GM18499 (cell line): ENCODE measurements around the gene COL6A1.
"Not testable (repeated sequence)": the region's sequence is repeated elsewhere in the genome, so short reads cannot be mapped to it uniquely, and the experiment has no call there.

Experiments
- ATAC-seq: cut with Tn5 transposase; IDR thresholded peaks from one replicate; pipeline ENCODE4 v1.9.1; 2021; ENCODE audit warnings: moderate number of reproducible peaks; ENCODE audit not compliant: insufficient read depth, unreplicated experiment

COL6A1 gene

DNA sequence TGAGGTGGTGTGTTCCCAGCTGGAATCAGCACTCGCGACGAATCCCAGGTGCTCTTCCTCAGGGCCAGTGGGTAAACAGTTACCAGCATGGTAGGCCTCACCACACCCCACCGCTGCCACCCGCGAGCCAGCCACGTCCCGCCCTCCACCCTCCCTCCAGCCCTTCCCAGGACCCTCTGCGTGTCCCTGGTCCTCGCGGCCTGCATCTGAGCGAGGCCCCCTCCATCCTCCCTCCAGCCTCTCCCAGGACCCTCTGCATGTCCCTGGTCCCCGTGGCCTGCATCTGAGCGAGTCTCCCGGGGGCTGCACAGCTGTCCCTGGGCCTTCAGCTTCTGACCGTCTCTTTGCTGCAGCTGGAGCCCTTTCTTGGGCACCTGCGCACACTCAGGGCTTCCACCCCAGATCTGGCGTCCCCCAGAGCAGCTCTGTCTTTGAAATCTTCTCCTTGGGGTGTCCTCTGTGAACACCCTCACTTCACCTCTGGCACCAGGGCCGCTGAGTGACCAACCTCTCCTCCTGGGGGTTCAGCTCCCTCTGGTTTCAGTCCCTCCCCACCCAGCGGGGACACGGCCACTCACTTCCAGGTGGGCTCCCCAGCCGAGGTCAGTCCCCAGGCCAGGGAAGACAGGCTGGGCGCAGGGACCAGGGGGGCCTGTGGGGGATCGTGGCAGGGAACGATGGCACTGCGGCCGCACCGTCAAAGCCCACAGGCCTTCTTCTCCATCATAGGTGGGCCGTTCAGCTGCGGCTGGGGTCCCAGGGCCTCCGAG, 58.5 kb downstream of the COL6A1 start:
- ATAC-seq, result no peak

DNA sequence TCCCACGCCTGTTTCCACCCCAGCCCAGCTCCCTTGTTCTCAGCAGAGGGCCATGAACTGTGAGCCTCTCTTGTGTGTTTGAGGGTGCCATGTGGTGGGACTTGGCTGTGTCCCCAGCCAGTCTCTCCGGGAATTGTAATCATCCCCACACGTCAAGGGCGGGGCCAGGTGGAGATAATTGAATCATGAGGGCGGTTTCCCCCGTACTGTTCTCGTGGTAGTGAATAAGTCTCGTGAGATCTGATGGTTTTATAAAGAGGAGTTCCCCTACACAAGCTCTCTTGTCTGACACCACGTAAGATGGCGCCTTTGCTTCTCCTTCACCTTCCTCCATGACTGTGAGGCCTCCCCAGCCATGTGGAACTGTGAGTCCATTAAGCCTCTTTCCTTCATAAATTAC, 59.1 kb downstream of the COL6A1 start:
- ATAC-seq, result no peak

DNA sequence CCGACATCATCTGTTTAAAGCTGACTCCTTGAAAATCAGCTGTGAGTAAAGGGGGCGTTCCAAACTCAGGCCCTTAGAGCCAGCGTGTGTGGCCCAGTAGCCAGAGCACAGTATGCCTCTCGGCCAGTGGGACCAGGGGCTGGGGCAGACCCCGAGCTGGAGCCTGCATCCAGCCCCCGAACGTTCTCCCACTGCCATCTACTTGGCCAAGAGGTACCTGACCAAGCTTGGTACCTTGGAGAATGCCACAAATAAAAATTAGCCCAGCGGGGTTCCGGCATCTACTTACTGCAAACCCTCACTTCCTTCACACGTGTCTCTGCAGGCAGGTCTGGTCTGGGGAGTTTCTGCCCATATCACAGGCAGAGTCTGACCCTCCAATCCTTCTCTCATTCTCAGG, 59.6 kb downstream of the COL6A1 start:
- no peak for ATAC-seq

DNA sequence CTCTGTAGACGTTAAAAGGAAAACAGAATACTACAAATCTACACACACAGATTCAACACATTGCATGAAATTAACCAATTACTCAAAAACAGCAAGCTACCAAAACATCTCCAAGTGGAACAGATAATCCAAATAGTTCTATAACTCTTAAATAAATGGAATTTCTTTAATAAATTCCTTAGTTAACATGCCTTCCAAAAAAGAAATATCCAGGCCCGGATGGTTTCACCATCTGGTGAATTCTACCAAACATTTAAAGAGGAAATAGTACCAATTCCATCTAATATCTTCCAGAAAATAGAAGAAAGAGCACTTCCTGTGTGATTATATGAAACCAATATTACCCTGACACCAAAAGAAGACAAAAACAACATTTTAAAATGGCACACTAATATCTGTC, 63.6 kb downstream of the COL6A1 start:
- no peak for ATAC-seq

DNA sequence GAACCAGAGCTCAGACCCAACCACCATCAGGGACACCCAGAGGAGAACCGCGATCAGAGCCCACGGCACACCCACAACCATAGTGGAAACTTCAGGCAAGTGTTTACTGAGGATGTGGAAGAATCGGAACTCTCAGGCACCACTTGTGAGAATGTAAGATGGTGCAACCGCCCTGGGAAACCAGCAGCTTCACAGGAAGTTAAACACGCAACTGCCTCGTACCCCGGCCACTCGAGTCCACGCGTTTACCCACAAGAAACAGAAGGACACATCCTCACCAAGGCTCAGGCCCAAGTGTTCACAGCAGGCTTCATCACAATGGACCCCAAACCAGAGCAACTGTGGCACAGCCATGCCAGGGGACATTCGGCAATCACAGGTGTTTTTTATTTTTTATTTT, 64.9 kb downstream of the COL6A1 start:
- no peak for ATAC-seq

DNA sequence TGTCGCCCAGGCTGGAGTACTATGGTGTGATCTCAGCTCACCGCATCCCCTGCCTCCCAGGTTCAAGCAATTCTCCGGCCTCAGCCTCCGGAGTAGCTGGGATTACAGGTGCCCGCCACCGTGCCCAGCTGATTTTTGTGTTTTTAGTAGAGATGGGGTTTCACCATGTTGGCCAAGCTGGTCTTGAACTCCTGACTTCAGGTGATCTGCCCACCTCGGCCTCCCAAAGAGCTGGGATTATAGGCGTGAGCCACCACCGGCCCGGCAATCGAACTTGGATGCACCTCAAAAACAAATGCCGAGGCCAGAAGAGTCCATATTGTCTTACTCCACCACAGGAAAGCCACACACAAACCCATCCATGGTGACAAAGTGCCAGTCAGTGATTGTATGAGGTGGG, 65.3 kb downstream of the COL6A1 start:
- ATAC-seq, result not testable (repeated sequence)

DNA sequence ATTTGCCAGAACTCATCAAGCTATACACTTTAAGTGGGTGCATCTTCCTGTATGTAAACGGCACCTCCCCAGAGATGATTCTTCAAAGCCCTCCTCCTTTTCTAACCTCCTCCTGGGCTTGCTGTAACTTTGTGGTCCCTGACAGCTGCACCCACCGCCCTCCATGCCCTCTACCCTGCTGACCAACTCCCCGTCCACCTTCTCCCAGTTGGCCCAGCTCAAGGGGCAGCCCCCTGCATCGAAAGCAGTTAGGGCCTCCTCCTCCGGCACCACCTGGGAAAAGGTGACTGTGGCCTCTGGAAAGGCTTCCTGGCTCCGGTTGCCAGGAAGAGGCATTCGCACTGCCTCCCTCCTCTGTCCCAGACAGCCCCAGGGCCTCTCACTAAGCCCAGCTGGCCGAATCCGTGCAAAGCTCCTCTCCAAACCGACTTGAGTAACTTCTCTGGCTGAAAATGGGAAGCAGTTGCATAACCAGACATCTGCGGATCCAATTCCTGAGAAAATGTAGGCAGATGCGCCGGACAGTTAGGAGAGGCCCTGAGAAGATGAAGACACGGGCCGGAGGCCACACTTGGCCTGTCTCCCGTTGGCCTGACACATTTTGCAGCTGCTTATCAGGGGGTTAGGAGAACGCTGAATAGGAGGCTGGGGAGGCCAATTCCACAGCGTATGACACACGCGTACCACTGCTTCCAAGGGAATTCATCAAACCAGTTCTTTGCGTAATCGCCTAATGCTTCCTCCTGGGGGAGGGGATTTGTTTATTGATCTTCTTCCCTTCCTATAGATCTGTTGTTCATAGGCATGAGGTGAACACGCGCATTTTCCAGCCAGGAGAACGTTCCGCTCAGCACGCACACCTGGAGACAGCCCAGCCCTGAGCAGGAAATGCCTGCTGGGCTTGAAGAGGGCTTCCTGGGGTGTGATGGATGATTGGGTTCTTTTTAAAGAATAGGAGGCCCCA, 67.6 kb downstream of the COL6A1 start:
- ATAC-seq, result no peak

DNA sequence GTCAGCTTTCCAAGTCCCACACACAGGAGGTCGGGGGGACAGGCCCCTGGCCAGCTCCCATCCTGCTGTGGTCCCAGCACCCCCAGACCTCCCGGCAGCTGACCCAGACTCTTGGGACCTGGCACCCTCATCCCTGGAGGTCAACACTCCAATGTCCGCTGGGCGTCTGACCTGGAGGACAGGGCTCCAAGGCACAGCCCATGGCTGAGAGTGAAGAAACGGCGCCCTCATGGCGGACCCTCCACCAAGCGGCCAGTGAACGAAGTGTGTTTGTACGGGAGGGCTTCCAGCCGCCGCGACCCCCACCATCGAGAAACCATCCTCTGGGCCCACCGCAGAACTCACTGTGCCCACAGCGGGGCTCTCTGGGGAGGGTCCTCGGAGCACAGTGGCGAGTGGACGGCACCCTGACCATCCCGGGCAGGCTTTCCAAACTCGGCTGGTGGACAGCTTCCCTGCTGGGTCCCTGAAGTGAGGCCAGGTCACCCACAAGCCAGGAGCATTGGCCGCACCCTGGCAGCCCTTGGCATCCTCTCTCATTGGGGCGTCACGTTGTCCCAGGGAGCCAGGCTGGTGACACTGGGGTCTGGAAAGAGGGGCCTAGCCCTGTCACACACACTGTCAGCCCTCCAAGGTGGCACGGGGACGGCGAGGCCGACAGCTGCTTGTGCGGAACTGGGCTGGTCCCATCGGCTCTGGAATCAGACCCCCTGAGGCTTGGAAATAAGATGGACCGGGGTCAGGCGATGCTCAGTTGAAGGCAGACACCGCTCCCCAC, 68.5 kb downstream of the COL6A1 start:
- ATAC-seq, result no peak

DNA sequence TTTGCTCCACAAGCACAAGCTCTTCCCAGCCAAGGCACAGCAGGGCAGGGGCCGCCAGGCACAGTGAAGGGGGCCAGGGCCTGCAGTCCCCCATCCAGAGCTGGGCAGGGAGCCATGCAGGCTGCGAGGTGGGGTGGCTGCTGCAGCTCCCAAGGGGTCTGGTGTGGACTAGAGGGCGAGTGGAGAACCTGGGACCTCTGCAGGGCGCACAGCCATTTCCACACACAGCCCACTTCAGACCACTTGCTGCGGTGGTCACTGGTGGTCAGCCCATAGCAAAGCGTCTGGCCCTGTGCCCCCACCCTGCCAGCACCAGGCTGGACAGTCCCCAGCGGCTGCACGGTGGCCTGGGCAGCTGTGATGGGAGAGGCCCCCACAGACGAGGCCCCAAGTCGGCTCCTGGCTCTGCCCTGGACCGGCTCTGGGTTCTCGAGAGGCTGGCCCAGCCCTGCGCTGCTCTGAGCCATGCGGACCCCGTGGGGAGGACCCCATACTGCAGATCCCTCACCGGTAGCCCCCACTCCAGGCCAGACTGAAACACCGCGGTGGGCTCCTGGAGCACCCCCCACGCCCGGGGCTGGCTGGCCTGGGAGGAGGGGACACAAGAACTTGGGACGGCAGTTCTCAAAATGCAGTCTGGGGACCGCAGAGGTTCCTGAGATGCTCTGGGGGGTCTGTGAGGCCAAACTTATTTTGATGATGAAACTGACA, 69.3 kb downstream of the COL6A1 start:
- ATAC-seq, result no peak

DNA sequence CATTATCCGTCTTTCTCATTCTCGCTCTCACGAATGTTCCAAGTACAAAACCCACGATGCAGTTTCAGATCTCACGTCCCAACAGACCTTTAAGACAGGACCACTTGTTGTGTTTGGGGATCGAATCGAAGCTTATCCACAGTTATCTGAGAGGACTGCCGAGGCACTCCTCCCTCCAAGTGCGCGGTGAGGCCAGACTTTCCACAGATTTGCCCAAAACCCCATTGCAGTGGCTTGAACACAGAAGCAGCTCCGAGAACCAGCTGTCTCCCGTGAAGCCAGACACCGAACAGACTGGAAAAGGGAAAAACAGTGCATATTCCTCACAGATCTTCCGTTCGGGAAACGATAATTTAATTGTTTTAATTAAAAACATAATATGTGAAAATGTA, 69.8 kb downstream of the COL6A1 start:
- no peak for ATAC-seq

DNA sequence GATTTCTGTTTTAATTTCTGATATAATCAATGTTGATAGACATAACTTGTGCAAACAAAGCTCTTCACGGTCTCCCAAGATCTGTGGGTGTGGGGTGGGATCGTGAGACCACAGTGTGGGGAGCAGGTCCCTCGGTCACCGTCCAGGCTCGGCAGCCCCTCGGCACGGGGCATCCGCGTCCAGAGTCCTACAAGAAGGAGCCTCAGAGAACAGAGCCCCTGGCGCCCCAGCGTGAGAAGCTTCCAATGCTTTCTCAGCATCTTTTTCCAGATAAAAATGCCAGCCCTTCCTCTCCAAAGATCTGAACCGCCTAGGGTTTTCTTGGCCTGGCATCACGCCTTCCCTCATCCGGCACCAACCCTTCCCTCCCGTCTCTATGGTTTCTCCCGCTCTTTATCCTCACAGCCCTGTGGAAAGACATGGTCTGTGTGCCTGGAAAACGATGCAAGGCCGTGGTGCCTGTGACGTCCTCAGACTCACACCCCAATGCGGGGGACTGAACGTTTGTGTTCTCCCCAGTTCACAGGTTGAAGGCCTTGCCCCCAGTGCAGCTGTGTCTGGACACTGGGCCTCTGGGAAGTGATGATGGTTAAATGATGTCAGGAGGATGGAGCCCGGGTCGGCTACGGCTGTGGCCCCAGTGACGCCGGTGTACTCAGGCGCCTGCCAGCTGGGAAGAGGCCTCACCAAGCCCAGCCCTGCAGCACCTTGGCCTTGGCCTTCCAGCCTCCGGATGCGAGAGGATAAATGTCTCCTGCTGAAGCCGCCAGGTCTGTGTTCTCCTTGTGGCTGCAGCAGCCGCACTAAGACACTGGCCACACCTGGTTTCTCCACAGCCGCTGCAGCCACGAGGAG, 70.5 kb downstream of the COL6A1 start:
- no peak for ATAC-seq

DNA sequence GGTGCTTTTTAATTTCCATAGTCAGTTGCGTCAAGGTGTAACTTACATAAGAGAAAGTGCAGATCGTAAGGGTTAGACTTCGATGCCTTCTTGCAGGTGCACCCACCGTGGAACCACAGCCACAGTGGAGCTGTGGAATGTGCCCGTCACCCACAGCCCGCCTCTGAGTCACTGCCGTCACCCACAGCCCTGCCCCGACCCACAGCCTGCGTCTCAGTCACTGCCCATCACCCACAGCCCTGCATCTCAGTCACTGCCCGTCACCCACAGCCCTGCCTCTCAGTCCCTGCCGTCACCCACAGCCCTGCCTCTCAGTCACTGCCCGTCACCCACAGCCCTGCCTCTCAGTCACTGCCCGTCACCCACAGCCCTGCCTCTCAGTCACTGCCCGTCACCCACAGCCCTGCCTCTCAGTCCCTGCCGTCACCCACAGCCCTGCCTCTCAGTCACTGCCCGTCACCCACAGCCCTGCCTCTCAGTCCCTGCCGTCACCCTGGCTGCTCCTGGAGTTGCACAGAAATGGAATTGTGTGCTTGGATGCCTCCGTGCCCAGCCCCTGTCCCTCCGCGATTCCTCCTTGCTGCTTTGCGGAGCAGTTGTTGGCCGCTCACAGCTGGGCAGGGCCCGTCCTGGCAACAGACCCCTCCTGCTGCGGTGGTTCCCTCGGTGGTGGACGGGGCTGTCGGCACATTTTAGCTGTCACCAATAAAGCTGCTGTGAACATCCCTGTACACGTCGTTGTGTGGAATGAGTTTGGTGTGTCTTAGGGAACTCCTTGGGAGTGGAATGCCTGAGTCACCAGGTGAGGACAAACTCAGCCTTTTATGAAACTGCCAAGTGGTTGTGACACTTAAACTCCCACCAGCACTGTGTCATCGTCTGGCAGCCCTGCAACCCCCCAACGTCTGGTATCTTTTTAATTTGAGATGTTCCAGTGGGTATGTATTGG, 71.4 kb downstream of the COL6A1 start:
- no peak for ATAC-seq

DNA sequence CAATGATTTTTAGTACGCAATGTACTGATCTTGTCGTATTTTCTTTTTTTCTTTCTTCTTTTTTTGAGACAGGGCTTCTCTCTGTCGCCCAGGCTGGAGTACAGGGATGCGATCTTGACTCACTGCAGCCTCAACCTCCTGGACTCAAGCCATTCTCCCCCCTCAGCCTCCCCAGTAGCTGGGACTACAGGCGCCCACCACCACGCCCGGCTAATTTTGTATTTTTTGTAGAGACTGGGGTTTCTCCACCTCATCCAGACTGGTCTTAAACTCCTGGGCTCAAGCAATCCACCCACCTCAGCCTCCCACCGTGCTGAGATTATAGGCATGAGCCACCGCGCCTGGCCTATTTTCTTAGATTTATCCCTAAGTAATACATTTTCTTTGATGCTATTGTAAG, 72.5 kb downstream of the COL6A1 start:
- ATAC-seq, result no peak

DNA sequence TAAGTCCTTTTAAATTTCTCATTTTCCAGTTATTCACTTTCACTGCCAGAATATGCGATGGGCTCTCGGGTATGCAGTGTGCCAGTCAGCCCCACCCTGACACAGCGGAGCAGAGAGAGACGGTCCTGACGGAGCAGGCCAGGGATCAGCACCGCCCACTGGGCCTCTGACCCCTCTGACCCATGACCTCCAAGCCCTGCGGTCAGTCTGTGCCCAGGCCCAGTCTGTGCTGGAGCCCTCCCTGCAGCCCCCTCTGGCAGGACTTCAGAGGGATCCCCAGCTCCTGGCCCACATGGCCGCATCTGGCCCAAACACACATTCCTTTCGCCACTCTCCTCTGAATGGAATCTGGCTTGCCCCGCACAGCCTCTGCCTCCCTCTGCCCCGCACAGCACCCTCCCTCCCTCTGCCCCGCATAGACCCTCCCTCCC, 72.9 kb downstream of the COL6A1 start:
- no peak for ATAC-seq
